Measurements from ENCODE around the gene FBXL16. TPM values are rescaled to one million over a fixed set of nuclear protein-coding genes. Genes with fewer than 3 reads are reported as not detected.

FBXL16 gene
- total RNA-seq, 6 experiments from 2014 or later = 0.05 to 2.3 (median 1.7) TPM; not detected in 3

DNA sequence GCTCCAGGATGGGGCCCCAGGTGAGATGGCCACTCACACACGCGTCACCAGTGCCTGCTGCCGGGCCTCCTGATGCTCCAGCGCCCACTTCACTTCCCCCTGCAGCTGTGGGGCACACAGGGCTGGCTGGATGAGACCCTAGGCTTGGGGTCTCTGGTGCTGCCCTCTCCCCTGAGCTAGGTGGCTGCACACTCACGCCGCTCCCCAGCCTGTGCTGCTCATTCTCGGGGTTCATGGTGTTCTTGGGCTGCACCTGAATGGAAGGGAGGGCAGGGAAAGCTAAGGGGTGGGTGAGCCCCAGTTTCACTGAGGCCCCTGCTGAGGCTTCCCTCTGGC lies 19.4 kb upstream of the FBXL16 start:
- Histone ChIP-seq H3K4me3 (no peak overlapping the region), H3K9me3 (no peaks in the 10 kb centered on the region), H3K4me1 (peaks cover 0 to 26% (median 3%) of the 10 kb centered on the region in 4 donors), H3K27ac (no peak overlapping the region), H3K36me3 (no peaks in the 10 kb centered on the region), H3K27me3 (no peaks in the 10 kb centered on the region)
- no peak for TF ChIP-seq CTCF (IDR thresholded peaks at IDR 0.05)
- no peak for TF ChIP-seq POLR2A (IDR thresholded peaks at IDR 0.05)
- ATAC-seq = no peak
- WGBS (ENCODE audit: insufficient coverage, low coverage, low lambda C conversion rate, missing lambda C conversion rate) = 61% methylated on average over 5 of the region's 7 CpGs
- DNase-seq = no peak
- intact Hi-C loops (cut with DNase I) = no loop called here

DNA sequence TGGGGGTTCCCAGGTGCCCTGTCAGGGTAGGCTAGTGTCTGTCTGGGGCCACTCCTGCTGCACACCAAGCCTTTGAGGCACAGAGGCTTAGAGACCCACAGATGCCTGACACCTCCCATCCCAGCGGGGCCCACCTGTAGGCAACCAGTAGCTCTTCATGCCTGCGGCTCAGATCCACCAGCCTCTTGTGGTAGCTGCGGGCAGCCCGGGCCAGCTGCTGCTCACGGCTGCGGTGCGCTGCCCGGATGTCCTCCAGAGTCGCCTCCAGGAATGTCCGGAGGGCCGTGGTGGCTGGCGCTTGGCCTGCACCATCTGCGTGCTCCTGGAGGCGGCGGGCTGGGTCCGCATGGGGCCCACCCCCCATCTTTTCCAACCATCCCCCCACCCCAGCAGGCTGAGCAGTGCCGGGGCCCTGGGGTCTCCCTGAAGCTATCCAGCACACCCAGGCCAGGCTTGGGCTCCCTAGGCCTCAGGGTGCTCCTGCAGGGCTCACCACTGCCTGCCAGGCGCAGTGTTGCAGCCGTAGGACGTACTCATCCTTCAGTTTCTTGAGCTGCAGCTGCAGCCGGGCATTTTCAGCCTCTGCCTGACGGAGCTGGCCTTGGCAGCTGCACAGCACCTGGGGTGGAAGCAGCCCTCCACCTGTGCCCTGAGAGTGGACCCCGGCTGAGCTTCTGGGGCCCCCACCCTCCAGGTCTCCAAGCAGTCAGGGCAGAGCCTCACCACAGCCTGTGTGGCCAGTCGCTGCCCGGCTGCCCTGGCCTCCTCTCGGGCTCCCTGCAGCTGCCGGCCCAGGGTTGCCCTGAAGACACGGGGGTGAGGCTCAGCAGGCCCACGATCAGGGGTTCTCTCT lies 18.8 kb upstream of the FBXL16 start:
- ATAC-seq (no peak), DNase-seq (no peak)
- peaks cover 0 to 28% (median 3%) of the 10 kb centered on the region in 4 donors for H3K4me1 ChIP-seq

GRCh38 chr16:723695-724094 lies 18.1 kb upstream of the FBXL16 start:
- TF ChIP-seq CTCF (IDR thresholded peaks at IDR 0.05) = no peak
- no peak for TF ChIP-seq POLR2A (IDR thresholded peaks at IDR 0.05)
- ATAC-seq = no peak
- intact Hi-C loops (cut with DNase I) = no loop called here
- 82% methylated on average over 3 of the region's 9 CpGs for WGBS (ENCODE audit: insufficient coverage, low coverage, low lambda C conversion rate, missing lambda C conversion rate)
- H3K4me3 ChIP-seq = no peak overlapping the region
- no peak for DNase-seq
- H3K4me1 ChIP-seq = peaks cover 0 to 28% (median 3%) of the 10 kb centered on the region in 4 donors
- H3K27ac ChIP-seq = no peak overlapping the region
- H3K36me3 ChIP-seq = no peaks in the 10 kb centered on the region
- H3K27me3 ChIP-seq = no peaks in the 10 kb centered on the region
- no peaks in the 10 kb centered on the region for H3K9me3 ChIP-seq

More for the DNA sequence above, 18.8 kb upstream of the FBXL16 start:
- Histone ChIP-seq H3K4me3 (no peak overlapping the region), H3K36me3 (no peaks in the 10 kb centered on the region), H3K27ac (no peak overlapping the region), H3K27me3 (no peaks in the 10 kb centered on the region), H3K9me3 (no peaks in the 10 kb centered on the region)
- TF ChIP-seq CTCF (IDR thresholded peaks at IDR 0.05) (no peak), POLR2A (IDR thresholded peaks at IDR 0.05) (no peak)
- 10% methylated on average over 2 of the region's 29 CpGs for WGBS (ENCODE audit: insufficient coverage, low coverage, low lambda C conversion rate, missing lambda C conversion rate)
- intact Hi-C loops (cut with DNase I) = no loop called here

DNA sequence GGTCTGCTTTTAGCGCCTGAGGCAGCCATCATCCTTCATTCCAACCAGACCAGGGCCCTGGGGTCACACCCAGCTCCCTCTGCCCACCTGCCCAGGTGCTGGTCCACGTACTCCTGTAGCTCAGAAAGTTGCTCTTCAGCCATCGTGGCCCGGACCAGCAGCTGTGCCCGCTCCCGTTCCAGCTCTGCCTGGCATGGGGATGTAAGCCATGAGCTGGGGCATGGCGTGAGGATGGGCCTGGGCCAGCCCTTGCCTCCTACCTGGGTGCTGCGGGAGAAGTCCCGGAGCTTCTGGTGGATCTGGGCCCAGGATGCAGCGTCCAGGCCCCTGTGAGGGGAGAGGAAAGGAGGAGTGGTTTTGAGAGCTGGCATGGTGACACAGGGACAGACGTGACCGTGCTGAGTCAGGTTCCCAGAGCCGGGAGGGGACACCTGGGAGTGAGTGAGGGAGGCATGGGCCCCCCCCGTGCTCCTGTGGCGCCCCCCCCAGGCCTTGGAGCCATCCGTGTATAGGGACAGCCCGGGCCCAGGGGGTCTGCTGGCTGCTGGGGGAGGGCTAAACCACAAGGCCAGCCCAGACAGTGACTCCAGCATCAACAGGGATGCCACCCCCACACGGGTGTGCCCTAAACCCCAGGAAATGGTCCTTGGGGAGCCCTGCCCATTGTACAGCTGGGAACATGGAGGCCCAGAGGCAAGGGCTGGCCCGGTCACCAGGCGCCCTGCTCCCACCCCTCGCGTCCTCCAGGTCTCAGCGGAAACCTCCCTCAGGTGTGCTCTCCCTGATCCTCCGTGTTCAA lies 17.4 kb upstream of the FBXL16 start:
- DNase-seq = no peak
- intact Hi-C loops (cut with DNase I) = no loop called here
- H3K27me3 ChIP-seq = no peaks in the 10 kb centered on the region
- H3K4me1 ChIP-seq = peaks cover 0 to 22% (median 3%) of the 10 kb centered on the region in 4 donors
- H3K36me3 ChIP-seq = no peaks in the 10 kb centered on the region
- no peak overlapping the region for H3K27ac ChIP-seq
- ATAC-seq = no peak
- TF ChIP-seq POLR2A (IDR thresholded peaks at IDR 0.05) = no peak
- no peak for TF ChIP-seq CTCF (IDR thresholded peaks at IDR 0.05)
- 80% methylated on average over 3 of the region's 24 CpGs for WGBS (ENCODE audit: insufficient coverage, low coverage, low lambda C conversion rate, missing lambda C conversion rate)
- no peak overlapping the region for H3K4me3 ChIP-seq
- no peaks in the 10 kb centered on the region for H3K9me3 ChIP-seq

All from right lobe of liver (tissue), 6 donors.